Measurements from ENCODE around the gene R3HCC1L.

R3HCC1L gene

GRCh38 chr10:98098247-98098646 is 36.2 kb upstream of the R3HCC1L start:
- no peaks in the 10 kb centered on the region for H3K36me3 ChIP-seq (ENCODE audit: control insufficient read depth, insufficient read depth, low read length)
- no peaks in the 10 kb centered on the region for H3K9me3 ChIP-seq (ENCODE audit: control insufficient read depth, low read length)
- H3K4me3 ChIP-seq (ENCODE audit: insufficient read depth, low read depth, low read length), result no peak overlapping the region
- peaks cover 11% of the 10 kb centered on the region for H3K4me1 ChIP-seq (ENCODE audit: control insufficient read depth, insufficient read depth, low read length)
- 64 to 71% methylated on average over 6 of the region's 6 CpGs for WGBS, 2 experiments
- no peaks in the 10 kb centered on the region for H3K27me3 ChIP-seq (ENCODE audit: control insufficient read depth, insufficient read depth, low read length, poor library complexity, severe bottlenecking)
- H3K27ac ChIP-seq (ENCODE audit: insufficient read depth, low read depth, low read length, poor library complexity, severe bottlenecking), result no peak overlapping the region

DNA sequence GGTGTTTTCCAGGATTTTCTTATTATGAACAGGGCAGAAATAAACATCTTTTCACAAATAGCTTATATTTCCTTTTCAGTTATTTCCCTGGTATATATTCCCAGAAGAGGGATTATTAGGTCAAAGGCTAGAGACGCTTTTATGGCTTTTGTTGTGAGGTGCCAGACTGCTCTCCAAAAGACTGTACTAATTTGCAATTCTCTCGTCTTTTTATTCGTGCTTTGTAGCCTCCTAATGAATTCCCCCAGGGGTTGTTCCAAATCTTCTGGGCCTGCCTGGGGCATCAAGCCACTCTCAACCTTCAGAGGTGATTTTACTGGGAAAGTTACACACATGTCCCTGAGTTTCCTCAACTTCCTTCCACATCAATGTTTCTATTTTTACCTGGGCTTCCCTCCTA is 34.0 kb upstream of the R3HCC1L start:
- no peaks in the 10 kb centered on the region for H3K27me3 ChIP-seq (ENCODE audit: control insufficient read depth, insufficient read depth, low read length, poor library complexity, severe bottlenecking)
- 55 to 57% methylated on average over 3 of the region's 3 CpGs for WGBS, 2 experiments
- no peak overlapping the region for H3K4me3 ChIP-seq (ENCODE audit: insufficient read depth, low read depth, low read length)

DNA sequence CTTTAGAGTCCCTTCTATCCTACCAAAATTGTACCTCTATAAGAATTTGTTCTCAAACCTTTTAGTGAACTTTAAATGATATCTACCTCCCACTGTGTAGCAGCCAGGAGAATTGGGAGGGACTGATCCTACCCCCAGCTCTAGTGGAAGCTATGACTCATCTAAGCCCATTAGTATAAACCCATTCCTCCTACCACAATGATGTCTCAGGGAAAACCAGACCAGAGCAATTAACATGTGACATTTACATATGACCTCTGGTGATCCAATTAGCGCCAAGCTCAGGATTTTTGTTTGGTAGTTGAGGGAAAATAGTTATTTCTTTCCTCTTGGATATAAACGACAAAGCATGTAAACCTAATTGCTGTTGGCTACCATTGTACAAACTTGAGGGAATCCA is 33.1 kb upstream of the R3HCC1L start:
- WGBS, 2 experiments, result 82 to 96% methylated on average over 1 to 2 of the region's 2 CpGs
- H3K27me3 ChIP-seq (ENCODE audit: control insufficient read depth, insufficient read depth, low read length, poor library complexity, severe bottlenecking), result no peaks in the 10 kb centered on the region

More for the DNA sequence above, 34.0 kb upstream of the R3HCC1L start:
- Histone ChIP-seq H3K27ac (ENCODE audit: insufficient read depth, low read depth, low read length, poor library complexity, severe bottlenecking) (no peak overlapping the region), H3K9me3 (ENCODE audit: control insufficient read depth, low read length) (no peaks in the 10 kb centered on the region), H3K36me3 (ENCODE audit: control insufficient read depth, insufficient read depth, low read length) (no peaks in the 10 kb centered on the region), H3K4me1 (ENCODE audit: control insufficient read depth, insufficient read depth, low read length) (peaks cover 11% of the 10 kb centered on the region)

GRCh38 chr10:98104125-98104524 is 30.3 kb upstream of the R3HCC1L start:
- Histone ChIP-seq H3K27ac (ENCODE audit: insufficient read depth, low read depth, low read length, poor library complexity, severe bottlenecking) (no peak overlapping the region), H3K4me1 (ENCODE audit: control insufficient read depth, insufficient read depth, low read length) (peaks cover 11% of the 10 kb centered on the region), H3K4me3 (ENCODE audit: insufficient read depth, low read depth, low read length) (no peak overlapping the region), H3K9me3 (ENCODE audit: control insufficient read depth, low read length) (no peaks in the 10 kb centered on the region), H3K27me3 (ENCODE audit: control insufficient read depth, insufficient read depth, low read length, poor library complexity, severe bottlenecking) (no peaks in the 10 kb centered on the region), H3K36me3 (ENCODE audit: control insufficient read depth, insufficient read depth, low read length) (no peaks in the 10 kb centered on the region)
- 88 to 91% methylated on average over 3 of the region's 3 CpGs for WGBS, 2 experiments

More for the DNA sequence above, 33.1 kb upstream of the R3HCC1L start:
- Histone ChIP-seq H3K27ac (ENCODE audit: insufficient read depth, low read depth, low read length, poor library complexity, severe bottlenecking) (no peak overlapping the region), H3K9me3 (ENCODE audit: control insufficient read depth, low read length) (no peaks in the 10 kb centered on the region), H3K4me1 (ENCODE audit: control insufficient read depth, insufficient read depth, low read length) (peaks cover 11% of the 10 kb centered on the region), H3K4me3 (ENCODE audit: insufficient read depth, low read depth, low read length) (no peak overlapping the region), H3K36me3 (ENCODE audit: control insufficient read depth, insufficient read depth, low read length) (no peaks in the 10 kb centered on the region)

GRCh38 chr10:98106531-98106930 is 27.9 kb upstream of the R3HCC1L start:
- Histone ChIP-seq H3K9me3 (ENCODE audit: control insufficient read depth, low read length) (no peaks in the 10 kb centered on the region), H3K4me1 (ENCODE audit: control insufficient read depth, insufficient read depth, low read length) (peaks cover 1% of the 10 kb centered on the region), H3K4me3 (ENCODE audit: insufficient read depth, low read depth, low read length) (no peak overlapping the region), H3K27me3 (ENCODE audit: control insufficient read depth, insufficient read depth, low read length, poor library complexity, severe bottlenecking) (no peaks in the 10 kb centered on the region), H3K36me3 (ENCODE audit: control insufficient read depth, insufficient read depth, low read length) (no peaks in the 10 kb centered on the region), H3K27ac (ENCODE audit: insufficient read depth, low read depth, low read length, poor library complexity, severe bottlenecking) (no peak overlapping the region)
- 93 to 97% methylated on average over 1 of the region's 1 CpG for WGBS, 2 experiments

- Histone ChIP-seq H3K4me3 (ENCODE audit: insufficient read depth, low read depth, low read length) (no peak overlapping the region), H3K9me3 (ENCODE audit: control insufficient read depth, low read length) (no peaks in the 10 kb centered on the region), H3K27me3 (ENCODE audit: control insufficient read depth, insufficient read depth, low read length, poor library complexity, severe bottlenecking) (no peaks in the 10 kb centered on the region), H3K4me1 (ENCODE audit: control insufficient read depth, insufficient read depth, low read length) (no peaks in the 10 kb centered on the region), H3K27ac (ENCODE audit: insufficient read depth, low read depth, low read length, poor library complexity, severe bottlenecking) (no peak overlapping the region), H3K36me3 (ENCODE audit: control insufficient read depth, insufficient read depth, low read length) (no peaks in the 10 kb centered on the region)
- WGBS, 2 experiments, result 83 to 87% methylated on average over 10 of the region's 10 CpGs
These were observed 26.6 kb upstream of the R3HCC1L start for GRCh38 chr10:98107644-98108430.

- 87 to 88% methylated on average over 1 of the region's 1 CpG for WGBS, 2 experiments
These were observed 24.1 kb upstream of the R3HCC1L start for GRCh38 chr10:98110356-98110755.

DNA sequence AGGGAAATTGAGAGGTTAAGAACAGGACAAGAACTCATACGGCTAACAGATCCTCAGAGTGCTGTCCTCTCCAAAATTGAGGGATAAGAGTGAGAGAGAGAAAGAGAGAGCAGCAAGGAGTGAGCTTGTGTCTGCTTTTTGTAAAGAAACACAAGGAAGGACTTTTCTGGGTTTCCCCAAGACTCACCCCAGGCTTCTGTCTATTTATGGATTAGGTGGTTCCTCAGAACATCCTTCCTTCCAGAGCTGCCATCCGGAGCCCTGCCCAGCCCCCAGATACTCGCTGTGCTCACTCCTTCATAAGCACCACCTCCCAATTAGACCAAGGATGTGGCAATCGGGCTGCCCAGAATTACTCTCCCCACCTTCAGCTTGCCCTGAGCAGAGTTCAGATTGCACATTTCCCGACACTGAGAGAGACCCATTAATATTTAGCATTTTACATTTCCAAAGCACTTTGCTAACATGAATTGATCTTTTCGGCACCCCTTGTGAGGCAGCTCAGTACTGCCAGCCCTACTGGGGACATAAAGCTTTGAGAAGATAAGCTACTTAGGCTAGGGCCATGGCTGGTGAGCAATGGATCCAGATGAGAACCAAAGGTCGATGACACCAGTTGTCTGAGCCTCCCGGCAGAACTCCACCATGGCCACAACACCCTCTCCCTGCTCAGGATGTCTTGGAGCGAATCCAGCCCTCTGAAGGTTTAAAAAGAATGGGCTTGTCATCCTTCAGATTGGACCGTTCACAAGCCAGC is 19.2 kb upstream of the R3HCC1L start:
- Histone ChIP-seq H3K27ac (ENCODE audit: insufficient read depth, low read depth, low read length, poor library complexity, severe bottlenecking) (no peak overlapping the region), H3K4me3 (ENCODE audit: insufficient read depth, low read depth, low read length) (no peak overlapping the region), H3K36me3 (ENCODE audit: control insufficient read depth, insufficient read depth, low read length) (no peaks in the 10 kb centered on the region), H3K27me3 (ENCODE audit: control insufficient read depth, insufficient read depth, low read length, poor library complexity, severe bottlenecking) (no peaks in the 10 kb centered on the region), H3K4me1 (ENCODE audit: control insufficient read depth, insufficient read depth, low read length) (no peaks in the 10 kb centered on the region), H3K9me3 (ENCODE audit: control insufficient read depth, low read length) (no peaks in the 10 kb centered on the region)
- WGBS, 2 experiments, result 88 to 89% methylated on average over 10 of the region's 10 CpGs

More at GRCh38 chr10:98110356-98110755, 24.1 kb upstream of the R3HCC1L start:
- Histone ChIP-seq H3K4me1 (ENCODE audit: control insufficient read depth, insufficient read depth, low read length) (no peaks in the 10 kb centered on the region), H3K36me3 (ENCODE audit: control insufficient read depth, insufficient read depth, low read length) (no peaks in the 10 kb centered on the region), H3K4me3 (ENCODE audit: insufficient read depth, low read depth, low read length) (no peak overlapping the region), H3K27ac (ENCODE audit: insufficient read depth, low read depth, low read length, poor library complexity, severe bottlenecking) (no peak overlapping the region), H3K27me3 (ENCODE audit: control insufficient read depth, insufficient read depth, low read length, poor library complexity, severe bottlenecking) (no peaks in the 10 kb centered on the region), H3K9me3 (ENCODE audit: control insufficient read depth, low read length) (no peaks in the 10 kb centered on the region)

DNA sequence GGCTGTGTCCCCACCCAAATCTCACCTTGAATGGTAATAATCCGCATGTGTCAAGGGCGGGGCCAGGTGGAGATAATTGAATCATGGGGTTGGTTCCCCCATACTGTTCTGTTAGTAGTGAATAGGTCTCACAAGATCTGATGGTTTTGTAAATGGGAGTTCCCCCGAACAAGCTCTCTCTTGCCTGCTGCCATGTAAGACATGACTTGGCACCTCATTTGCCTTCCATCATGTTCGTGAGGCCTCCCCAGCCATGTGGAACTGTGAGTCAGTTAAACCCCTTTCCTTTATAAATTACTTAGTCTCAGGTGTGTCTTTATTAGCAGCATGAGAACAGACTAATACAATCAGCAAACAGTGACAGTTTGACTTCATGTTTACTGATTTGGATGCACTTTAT is 14.6 kb upstream of the R3HCC1L start:
- no peaks in the 10 kb centered on the region for H3K4me1 ChIP-seq (ENCODE audit: control insufficient read depth, insufficient read depth, low read length)
- H3K27ac ChIP-seq (ENCODE audit: insufficient read depth, low read depth, low read length, poor library complexity, severe bottlenecking), result no peak overlapping the region
- no peaks in the 10 kb centered on the region for H3K9me3 ChIP-seq (ENCODE audit: control insufficient read depth, low read length)
- no peaks in the 10 kb centered on the region for H3K36me3 ChIP-seq (ENCODE audit: control insufficient read depth, insufficient read depth, low read length)
- WGBS, 2 experiments, result 83 to 98% methylated on average over 4 of the region's 4 CpGs
- no peaks in the 10 kb centered on the region for H3K27me3 ChIP-seq (ENCODE audit: control insufficient read depth, insufficient read depth, low read length, poor library complexity, severe bottlenecking)
- H3K4me3 ChIP-seq (ENCODE audit: insufficient read depth, low read depth, low read length), result no peak overlapping the region

DNA sequence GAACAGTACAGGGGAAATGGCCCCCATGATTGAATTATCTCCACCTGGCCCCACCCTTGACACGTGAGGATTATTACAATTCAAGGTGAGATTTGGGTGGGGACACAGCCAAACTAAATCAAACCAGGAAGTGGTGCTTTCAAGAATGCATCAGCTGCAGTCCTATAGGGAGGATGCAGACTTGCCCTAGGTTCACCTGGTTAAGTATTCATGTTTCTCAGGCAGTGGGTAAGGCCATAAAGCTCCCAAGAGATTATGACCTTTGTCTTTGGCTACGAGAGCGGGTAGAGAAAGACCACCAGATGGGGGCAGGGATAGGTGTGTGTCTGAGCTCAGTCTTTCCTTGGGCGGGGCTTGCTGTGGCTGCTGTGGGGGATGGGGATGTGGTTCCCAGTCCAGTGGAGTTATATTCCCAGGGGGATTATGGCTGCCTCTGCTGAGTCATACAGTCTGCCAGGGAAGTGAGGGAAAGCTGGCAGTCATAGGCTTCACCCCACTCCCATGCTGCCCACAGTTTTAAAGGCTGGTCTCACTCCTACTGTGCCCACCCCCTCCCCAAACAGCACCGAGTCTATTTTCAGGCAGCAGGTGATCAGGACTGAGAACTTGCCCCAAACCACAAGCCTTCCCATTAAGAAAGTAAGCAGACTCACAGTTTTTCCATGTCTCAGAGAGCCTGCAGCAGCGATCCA is 8.4 kb upstream of the R3HCC1L start:
- H3K36me3 ChIP-seq (ENCODE audit: control insufficient read depth, insufficient read depth, low read length), result no peaks in the 10 kb centered on the region
- H3K4me3 ChIP-seq (ENCODE audit: insufficient read depth, low read depth, low read length), result no peak overlapping the region
- H3K27ac ChIP-seq (ENCODE audit: insufficient read depth, low read depth, low read length, poor library complexity, severe bottlenecking), result no peak overlapping the region
- H3K4me1 ChIP-seq (ENCODE audit: control insufficient read depth, insufficient read depth, low read length), result no peaks in the 10 kb centered on the region
- H3K9me3 ChIP-seq (ENCODE audit: control insufficient read depth, low read length), result no peaks in the 10 kb centered on the region
- 93 to 94% methylated on average over 6 of the region's 6 CpGs for WGBS, 2 experiments
- H3K27me3 ChIP-seq (ENCODE audit: control insufficient read depth, insufficient read depth, low read length, poor library complexity, severe bottlenecking), result no peaks in the 10 kb centered on the region
